PFSK-1 (cell line): ENCODE data around the gene PPP4R4.

ENCODE experiments used
- POLR2AphosphoS5 ChIP-seq: IDR thresholded peaks from 2 replicates; pipeline ENCODE4 v1.6.1; 2012; ENCODE audit warnings: low read depth, mild to moderate bottlenecking, control low read depth, low read length, moderate library complexity
- REST ChIP-seq, 2 experiments: IDR thresholded peaks; 2 replicates each; pipeline versions ENCODE4 v1.6.1 to v1.8.0; 2011 to 2012; ENCODE audit warnings: low read depth in 2 of 2, low read length in 2 of 2, control low read depth in 1 of 2, inconsistent platforms in 1 of 2, mild to moderate bottlenecking in 1 of 2, moderate library complexity in 1 of 2; ENCODE audit not compliant: insufficient read depth in 1 of 2

- TF ChIP-seq REST (IDR thresholded peaks at IDR 0.05; ENCODE audit: insufficient read depth in 1 of 2, low read depth in 2 of 2, low read length in 2 of 2): no peak
- TF ChIP-seq POLR2AphosphoS5: no peak
These were observed 30.4 kb upstream of the PPP4R4 start for GRCh38 chr14:94143711-94144110.
